UCSD-AML1 (cell line): ENCODE results near the gene OSBP2.

ENCODE experiments used
- DNase-seq: peaks from one replicate; lab custom pipeline; 2025; ENCODE audit not compliant: unreplicated experiment; lab: John Stamatoyannopoulos, UW

OSBP2 gene

DNA sequence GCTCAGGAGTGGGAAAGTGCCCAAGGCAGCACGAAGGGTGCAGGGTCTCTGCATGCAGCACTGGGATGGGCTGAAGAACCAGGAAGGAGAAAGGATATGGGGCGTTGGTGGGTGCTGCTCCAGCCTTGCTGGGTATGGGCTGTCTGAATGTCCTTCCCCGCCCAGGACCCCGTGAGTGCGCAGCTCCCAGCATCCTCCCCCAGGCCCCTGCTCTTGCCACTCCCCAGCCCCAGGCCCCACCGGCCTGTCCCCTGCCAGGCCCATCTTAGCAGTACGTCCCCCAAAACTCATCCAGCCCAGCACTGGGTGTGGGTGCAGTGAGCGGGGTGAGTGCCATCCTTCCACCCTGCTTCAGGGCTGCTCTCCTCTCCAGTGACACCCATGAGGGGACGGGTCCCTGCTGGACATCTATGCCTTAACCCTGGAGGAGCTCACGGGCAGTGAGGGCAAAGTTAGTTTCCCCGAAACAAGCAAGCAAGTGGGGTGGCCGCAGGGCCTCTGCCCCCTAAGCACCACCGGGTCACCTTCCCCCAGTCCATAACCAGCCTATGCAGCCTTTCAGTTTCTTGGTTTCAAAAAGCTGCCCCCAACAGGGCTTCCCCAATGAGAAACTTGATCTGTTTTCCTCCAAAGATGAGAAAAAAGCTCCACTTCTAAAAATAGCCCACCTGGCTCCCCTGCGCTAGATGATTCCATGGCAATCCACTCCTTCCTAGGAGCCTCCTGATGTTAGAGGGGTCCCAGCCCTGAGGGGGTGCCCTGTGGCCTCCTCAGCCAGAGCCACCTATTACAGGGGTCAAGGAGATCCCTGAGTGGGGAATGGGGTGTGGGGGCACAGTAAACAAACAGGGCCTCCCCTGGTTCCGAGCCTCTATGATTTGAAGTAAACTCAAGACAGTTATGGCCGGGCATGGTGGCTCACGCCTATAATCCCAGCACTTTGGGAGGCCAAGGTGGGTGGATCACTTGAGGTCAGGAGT, 170.1 kb downstream of the OSBP2 start:
- DNase-seq, result no peak

DNA sequence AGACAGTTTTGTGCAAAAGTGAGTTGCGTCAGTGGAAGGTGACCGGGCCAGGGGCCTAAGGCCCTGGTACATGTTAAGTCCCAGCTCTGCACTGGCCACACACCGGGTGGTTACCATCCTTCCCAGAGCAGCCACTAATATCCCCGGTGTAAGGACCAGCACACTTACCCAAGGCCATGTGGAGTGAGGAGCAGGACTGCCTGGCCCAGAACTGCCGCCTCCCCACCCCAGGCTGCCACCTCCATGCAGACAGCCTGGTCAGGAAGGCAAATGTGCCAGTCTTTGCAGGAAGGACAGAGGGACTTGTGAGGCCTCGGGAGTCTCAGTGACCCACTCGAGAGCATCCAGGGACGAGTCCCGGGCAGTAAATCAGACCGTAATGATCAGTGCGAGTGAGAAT, 171.0 kb downstream of the OSBP2 start:
- DNase-seq, result no peak

DNA sequence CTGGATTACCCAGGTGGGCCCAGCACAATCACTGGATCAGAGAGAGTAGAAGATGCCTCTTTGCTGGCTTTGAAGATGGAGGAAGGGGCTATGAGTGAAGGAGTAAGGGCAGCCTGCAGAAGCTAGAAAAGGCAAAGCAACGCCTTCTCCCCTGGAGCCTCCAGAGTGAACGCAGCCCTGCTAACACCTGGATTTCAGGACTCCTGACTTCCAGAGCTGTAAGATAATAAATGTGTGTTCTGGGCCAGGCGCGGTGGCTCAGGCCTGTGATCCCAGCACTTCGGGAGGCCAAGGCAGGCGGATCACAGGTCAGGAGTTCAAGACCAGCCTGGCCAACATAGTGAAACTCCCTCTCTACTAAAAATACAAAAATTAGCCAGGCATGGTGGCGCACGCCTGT, 171.5 kb downstream of the OSBP2 start:
- no peak for DNase-seq

DNA sequence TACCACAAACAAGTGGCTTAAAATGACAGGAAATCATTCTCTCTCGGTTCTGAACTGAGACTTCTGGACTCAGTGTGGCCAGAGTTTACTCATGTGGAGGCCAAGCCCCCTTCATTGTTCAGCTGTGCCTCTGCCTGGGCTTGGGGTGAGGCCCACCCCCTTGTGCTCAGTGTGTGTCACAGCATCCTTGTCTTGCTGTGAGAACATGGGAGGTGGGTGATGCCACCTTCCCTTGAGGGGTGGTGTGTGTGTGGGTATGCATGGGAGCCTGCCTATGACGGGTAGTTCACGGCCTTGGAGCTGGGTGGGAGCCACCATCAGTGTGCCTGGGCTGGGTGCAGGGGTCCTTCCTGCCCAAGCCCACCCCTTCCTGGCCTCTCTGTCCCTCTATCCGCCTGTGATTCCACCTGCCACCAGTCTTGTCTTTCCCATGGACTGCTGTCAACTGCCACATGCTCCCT, 172.2 kb downstream of the OSBP2 start:
- no peak for DNase-seq

DNA sequence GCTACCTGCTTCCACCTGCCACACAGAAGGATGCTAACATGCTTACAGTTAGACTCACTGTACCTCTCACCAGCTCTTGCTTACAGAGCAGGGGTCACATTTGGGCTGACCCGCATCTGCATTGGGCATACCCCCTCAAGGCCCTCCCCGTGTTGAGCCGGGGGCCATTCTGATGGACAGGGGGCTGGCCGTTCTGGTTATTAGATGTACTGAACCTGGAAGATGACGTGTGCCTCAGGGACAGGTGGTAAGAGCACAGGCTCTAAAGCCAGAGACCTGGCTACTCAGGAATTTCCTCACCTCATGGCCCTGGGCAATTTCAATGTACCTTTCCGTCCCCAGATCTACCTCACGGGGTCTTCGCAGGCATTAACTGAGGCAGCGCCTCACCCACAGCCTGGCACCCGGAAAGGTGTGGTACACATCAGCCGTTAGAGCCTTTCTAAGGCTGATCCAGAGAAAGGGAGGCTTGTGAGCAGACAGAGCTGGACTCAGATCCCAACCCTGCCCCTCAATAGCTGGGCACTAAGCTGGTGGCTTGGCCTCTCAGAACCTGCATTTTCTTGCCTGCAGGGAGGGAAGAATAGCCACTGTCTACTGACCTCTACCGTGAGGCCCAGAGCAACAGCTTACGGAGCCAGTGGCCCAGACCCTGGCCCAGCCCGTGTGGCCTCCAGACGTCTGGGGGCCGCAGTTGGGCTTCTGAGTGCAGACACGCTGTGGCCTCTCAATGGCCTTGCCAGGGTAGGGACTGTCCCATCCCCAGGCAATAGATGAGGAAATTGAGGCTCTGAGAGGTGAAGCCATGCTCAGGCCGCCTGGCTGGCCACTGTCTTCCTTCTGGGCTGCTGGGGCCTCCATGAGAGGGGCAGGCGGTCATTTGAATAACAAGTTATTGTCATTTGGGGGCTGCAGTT, 173.3 kb downstream of the OSBP2 start:
- DNase-seq, result no peak

DNA sequence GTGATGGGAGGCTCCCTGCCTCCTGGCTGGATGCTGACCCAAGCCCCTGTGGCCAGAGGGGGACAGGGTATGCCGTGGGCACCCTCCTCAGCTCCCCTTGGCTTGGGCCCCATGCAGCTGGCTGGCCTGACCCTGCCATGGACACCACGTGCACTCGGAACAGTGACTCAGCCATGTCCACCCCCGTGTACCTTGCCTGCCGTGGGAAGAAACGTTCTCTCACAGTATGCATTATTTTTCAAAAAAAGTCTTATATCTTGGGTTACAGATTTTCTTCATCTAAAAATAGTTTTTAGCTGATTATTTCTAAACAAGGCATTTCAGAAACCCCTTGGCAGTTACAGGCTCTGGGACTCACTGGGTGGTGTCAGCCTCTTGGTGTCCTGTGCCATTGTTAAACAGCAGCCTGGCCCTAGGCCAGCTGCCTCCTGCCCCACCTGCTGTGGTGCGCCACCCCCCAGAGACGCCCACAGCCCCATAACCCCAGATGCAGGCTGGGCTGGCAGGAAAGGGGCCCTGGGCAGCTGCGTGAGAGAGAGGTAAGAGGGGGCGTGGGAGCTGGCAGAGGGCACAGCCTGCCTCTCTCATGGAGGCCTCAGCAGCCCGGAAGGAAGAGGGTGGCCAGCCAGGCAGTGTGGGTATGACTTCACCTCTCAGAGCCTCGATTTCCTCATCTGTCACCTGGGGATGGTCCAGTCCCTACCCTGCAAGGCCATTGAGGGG, 174.2 kb downstream of the OSBP2 start:
- no peak for DNase-seq

DNA sequence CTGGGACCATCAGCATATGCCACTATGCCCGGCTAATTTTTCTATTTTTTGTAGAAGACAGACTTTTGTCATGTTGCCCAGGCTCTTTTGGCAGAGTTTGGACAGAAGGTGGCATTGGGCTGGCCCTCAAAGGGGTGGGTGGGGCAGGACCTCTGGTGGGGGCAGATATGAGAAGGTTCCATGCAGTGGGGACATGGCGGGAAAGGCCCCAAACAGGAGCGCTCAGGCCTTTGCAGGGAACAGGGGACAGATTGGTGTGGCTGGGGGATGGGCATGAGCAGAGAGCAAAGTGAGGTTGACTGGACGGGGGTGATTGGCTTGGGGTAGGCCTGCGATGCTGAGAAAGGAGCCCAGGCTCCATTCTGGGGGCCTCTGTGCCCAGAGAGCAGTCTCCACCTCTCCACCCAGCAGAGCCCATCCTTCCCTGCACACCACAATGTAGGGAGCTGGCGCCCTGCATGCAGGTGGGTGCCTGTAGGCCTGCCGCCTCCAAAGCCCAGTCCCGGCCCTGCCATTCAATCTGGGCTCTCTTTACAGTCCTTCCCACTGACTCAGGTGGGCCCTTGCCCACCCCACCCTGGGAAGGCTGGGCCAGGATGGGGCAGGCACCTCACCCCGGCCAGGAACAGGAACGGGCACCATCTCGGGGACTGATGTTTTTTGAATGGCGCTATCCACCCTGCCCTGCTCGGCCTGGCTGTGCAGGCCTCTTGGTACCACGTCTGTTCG, 175.2 kb downstream of the OSBP2 start:
- DNase-seq, result no peak

DNA sequence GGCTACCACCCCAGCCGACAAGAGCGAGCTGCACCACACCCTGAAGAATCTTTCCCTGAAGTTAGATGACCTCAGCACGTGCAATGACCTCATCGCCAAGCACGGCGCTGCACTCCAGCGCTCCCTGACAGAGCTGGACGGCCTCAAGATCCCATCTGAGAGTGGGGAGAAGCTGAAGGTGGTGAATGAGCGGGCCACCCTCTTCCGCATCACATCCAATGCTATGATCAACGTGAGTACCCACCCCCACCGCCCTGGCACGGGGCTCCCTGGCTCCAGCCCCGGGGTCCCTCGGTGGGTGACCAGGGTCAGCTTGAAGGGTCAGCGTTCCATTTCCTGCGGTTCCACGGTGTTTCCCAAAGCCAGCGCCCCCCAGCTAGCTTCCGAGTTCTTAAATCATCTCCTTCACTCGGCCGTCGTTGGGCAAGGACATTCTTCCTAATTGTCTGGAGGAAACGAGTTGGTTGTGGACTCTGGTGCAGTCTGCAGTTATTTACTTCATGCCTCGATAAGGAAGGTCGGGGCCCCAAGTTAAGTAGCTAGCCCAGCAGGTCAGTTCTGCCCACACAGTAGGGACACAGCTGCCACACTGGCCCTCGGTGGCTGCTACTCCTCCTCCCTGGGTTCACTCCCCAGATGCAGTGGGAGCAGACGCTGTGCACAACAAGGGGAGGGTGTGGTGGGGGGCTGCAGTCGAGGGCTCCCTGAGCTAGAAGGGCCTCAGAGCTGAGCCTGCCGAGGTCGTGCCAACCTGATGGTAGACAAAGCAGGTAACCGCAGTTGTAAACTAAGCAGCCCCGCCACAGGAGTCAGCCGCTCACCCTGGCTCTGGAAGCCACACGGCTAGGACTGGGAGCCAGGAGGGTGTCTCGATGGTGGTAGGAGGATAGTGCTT, 176.0 kb downstream of the OSBP2 start:
- DNase-seq, result no peak

DNA sequence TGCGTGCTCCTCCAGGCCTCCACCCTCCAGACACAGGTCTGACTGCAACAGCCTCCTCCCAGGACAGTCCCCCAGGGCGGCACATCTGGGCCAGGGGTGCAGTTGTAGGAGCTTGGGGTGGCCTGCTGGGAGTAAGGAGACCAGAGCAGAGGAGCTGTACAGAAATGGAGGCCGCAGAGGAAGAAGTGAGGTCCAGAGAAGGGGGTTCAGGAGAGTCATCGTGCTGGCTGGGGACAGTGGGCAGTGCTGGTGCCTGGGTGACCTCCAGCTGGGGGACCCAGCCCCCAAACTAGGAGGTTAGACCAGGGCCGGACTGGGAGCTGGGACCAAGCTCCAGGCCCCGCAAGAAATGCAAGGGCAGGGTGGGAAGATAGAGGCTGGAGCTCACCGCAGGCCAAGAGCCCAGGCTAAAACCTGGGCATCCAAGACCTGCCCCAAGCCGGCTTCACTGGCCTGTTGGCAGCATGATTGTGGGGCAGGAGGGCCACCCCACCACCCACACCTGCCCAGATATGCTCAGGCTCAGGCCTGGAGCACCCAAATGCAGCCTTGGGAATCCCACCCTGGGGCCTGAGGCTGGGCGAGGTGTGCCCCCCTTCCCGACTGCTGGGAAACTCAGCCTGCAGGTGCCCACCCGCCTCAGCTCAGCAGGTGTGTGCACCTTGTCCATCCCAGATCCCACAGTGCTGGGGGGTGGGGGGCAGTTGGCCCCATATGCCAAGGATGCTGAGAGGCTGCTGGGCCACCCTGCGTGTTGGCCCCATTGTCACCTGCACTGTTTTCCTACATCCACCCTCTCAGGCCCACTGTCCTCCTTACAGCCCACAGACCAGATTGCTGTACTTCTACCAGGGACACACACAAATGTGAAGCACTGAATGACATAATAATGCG, 177.0 kb downstream of the OSBP2 start:
- no peak for DNase-seq

DNA sequence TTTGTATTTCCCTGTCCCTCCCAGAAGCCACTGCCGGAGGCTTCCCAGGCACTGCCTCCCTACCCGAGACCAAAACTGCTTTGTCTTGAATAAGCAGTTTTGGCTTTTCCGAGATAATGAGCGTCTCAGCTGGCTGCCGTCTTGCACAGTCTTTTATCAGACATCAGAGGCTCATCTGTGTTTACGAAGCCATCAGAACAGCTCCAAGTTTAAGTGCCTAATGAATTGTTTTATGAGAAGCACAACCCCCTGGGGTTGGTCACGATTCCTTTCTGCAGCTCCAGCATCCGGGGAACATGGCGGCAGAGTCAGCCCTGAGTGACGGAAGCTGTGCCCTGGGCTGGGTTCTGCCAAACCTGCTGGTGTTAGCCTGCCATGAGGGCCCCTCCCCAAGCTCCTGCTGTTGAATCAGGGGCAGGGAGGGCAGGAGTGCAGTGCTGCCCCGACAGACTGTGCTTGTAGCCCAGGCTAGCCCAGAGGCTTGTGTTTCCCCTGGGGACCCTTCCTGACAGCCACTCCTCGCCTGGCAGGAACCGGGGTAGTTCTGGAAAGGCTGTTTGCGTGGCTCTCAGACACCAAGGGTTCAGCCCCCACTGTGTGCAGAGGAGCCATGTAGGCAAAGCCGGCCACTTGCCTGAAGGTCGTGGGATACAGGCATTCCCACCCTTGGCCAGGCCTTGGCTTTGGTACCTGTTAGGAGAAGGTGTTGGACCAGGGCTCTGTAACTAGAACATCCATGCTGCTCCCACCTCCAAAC, 177.8 kb downstream of the OSBP2 start:
- DNase-seq, result no peak

DNA sequence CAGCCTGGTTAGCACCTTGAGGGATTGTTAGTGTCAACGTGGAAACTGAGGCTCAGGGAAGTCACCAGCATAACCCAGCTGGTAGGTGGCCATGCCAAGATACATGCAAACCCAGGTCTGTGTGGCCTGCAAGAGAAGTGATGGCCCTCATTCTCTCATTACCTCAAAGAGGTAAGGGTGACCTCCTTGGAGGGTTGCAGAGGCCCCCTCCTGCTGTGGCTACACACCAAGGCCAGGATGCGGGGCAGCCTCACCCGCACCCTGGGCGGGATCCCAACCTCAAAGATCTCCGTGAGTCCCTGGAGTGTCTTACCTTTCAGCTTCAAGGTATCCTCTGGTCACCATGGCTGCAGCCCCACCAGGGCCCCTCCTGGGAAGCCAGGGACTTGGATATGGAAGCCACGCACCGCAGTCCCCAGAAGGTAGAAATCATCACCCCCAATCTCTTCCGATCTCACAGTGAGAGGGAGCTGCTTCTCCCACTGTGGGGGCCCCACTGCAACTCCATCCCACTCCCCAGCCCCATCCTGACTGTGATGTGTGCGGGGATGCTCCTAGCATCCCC, 178.5 kb downstream of the OSBP2 start:
- no peak for DNase-seq

DNA sequence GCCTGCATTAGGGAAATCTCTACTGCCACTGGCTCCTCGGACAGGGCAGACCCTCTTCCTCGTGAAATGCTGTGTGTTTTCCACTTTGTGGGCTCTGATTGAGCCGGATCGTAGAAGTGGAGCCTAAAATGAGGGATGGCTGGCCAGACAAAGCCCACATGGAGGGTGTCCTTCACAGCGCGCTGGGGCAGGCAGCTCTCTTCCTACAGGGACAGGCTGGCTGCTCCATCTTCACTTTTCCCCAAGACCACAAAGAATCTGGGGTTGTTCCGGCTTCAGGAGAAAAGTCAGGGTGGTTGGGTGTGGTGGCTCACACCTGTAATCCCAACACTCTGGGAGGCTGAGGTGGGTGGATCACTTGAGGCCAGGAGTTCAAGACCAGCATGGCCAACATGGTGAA, 179.0 kb downstream of the OSBP2 start:
- no peak for DNase-seq

DNA sequence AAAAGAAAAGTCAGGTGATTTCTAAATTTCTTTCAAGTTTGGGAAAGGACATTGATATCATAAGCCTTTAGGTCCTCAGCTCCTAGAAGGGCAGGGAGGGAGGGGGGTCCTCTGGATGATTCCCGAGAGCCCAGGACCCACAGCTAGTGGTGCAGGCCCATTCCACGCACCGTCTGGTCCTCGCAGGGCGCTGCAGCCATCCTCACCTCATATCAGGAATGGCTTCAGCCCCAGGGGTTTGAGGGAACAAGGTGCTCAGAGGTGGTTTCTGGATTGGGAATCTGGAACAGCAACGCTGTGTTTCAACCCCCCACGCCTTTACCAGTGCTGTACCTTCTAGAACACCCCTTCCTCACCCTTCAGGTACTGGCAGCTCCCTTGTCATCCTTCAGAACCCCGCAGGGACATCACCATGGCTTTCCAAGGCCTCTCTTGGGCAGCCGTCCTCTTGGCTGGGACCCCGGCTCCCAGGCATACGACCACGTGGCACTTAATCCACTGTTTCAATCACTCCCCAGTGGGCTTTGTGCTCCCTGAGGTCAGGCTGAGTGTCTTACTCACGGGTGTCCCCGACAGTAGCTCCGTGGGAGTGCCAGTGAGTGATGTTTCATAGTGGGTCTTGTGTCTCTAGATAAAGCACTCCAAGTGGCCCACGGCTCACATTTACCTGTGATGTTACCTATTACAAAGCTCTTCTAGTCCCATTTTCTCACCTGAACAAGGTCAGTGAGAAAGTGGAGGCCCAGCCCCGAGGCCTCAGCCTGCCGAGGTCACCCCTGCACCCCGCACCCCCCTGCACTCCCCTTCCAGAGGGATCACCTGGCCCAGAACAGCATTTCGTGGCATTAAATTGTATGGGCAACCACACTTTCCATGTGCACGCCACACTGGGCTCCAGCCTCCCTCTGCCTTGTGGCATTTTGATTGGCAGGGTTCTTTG, 180.0 kb downstream of the OSBP2 start:
- no peak for DNase-seq

DNA sequence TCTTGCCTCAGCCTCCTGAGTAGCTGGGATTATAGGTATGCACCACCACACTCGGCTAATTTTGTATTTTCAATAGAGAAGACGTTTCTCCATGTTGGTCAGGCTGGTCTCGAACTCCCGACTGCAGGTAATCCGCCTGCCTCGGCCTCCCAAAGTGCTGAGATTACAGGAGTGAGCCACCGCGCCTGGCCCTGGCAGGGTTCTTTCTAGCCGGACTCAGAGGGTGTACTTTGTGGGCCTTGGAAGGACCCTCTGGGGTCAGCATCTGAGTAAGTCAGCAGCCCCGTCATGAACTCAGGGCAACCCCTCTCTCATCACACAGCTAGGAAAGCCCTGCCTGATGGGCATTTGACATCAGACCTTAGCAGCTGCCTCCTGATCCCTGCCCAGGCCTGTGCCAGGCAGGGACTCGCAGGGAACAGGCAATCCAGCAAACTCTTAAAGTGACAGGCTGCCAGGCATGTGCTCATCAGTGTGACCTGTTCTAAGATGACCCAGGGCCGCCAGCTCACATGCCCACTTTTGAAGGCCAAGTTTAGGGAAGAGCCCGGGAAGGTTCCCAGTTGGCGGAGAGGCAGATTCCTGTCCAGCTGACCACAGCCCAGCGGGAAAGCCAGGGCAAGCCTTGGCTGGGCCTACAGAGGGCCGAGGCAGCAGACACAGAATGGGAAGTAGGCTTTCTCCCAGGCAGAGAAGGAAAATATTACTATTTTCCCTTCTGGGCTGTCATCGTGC, 181.0 kb downstream of the OSBP2 start:
- no peak for DNase-seq

DNA sequence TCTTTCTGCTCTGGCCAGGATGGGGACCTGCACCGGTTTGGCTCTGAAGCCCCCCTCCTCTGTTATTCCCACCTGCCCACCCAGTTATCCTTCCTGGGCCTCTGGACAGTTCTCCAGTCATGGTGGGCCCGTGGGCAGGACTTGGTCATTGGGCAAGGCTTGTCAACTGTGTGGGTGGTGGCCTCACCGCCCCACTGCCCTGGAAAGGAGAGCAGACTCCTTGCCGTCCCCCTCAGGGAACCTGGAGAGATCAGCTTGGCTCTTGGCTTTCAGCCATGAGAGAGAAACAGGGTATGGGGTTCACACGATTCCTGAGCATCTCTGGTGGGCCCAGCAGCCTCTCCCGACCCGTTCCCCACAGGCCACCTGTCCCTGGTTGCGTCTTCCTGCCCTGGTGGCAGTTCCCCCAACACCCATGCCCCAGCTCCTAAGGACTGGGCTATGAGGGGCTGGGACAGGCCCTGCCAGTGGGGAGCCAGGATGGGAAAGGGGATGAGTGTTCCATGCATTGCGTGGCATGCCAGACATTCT, 181.6 kb downstream of the OSBP2 start:
- DNase-seq, result no peak
